Measurements from ENCODE around the gene CASZ1.

Gene CASZ1

GRCh38 chr1:10621906-10622305 lies 174.5 kb downstream of the CASZ1 start:
- Histone ChIP-seq H3K27ac (ENCODE audit: low read length) (no peak overlapping the region), H4K20me1 (ENCODE audit: insufficient read depth, low read length) (peaks cover 4% of the 10 kb centered on the region; the same call in 1 of the 2 replicates), H3K4me3 (ENCODE audit: low read depth in 1 of 2, low read length in 2 of 2) (no peak overlapping the region), H3K36me3 (ENCODE audit: insufficient read depth, low read length) (peaks cover 17% of the 10 kb centered on the region), H2AFZ (ENCODE audit: low read depth, low read length) (no peak overlapping the region), H3K9me3 (ENCODE audit: insufficient read depth, low read length, severe bottlenecking) (no peaks in the 10 kb centered on the region), H3K27me3 (ENCODE audit: insufficient read depth, low read length, poor library complexity) (no peaks in the 10 kb centered on the region), H3K79me2 (ENCODE audit: insufficient read depth, low read length) (no peaks in the 10 kb centered on the region), H3K9ac (ENCODE audit: low read depth, low read length) (no peak overlapping the region), H3K4me1 (ENCODE audit: insufficient read depth, low read length) (no peaks in the 10 kb centered on the region), H3K4me2 (ENCODE audit: insufficient read depth, low read length) (no peak overlapping the region)
- DNase-seq (no peak), ATAC-seq (ENCODE audit: insufficient read depth, low read depth) (no peak)
- TF ChIP-seq EZH2 (IDR thresholded peaks at IDR 0.05; ENCODE audit: borderline replicate concordance, low read depth, low read length, severe bottlenecking), result no peak
- TF ChIP-seq CTCF (IDR thresholded peaks at IDR 0.05; ENCODE audit: borderline replicate concordance, extremely low read depth, low read length, poor library complexity, severe bottlenecking), result no peak

GRCh38 chr1:10620776-10621175 lies 175.7 kb downstream of the CASZ1 start:
- no peaks in the 10 kb centered on the region for H3K9me3 ChIP-seq (ENCODE audit: insufficient read depth, low read length, severe bottlenecking)
- ATAC-seq (ENCODE audit: insufficient read depth, low read depth) (no peak), DNase-seq (no peak)
- no peak overlapping the region for H2AFZ ChIP-seq (ENCODE audit: low read depth, low read length)
- H3K4me1 ChIP-seq (ENCODE audit: insufficient read depth, low read length), result no peaks in the 10 kb centered on the region
- H3K4me3 ChIP-seq (ENCODE audit: low read depth in 1 of 2, low read length in 2 of 2), result no peak overlapping the region
- H3K4me2 ChIP-seq (ENCODE audit: insufficient read depth, low read length), result no peak overlapping the region
- H3K27ac ChIP-seq (ENCODE audit: low read length), result no peak overlapping the region
- H3K9ac ChIP-seq (ENCODE audit: low read depth, low read length), result no peak overlapping the region
- H3K79me2 ChIP-seq (ENCODE audit: insufficient read depth, low read length), result no peaks in the 10 kb centered on the region
- peaks cover 17% of the 10 kb centered on the region for H3K36me3 ChIP-seq (ENCODE audit: insufficient read depth, low read length)
- H3K27me3 ChIP-seq (ENCODE audit: insufficient read depth, low read length, poor library complexity), result no peaks in the 10 kb centered on the region
- H4K20me1 ChIP-seq (ENCODE audit: insufficient read depth, low read length), result peaks cover 4% of the 10 kb centered on the region; the same call in 1 of the 2 replicates
- TF ChIP-seq CTCF (IDR thresholded peaks at IDR 0.05; ENCODE audit: borderline replicate concordance, extremely low read depth, low read length, poor library complexity, severe bottlenecking) (no peak), EZH2 (IDR thresholded peaks at IDR 0.05; ENCODE audit: borderline replicate concordance, low read depth, low read length, severe bottlenecking) (no peak)

GRCh38 chr1:10617931-10618885 lies 178.2 kb downstream of the CASZ1 start:
- Histone ChIP-seq H3K4me1 (ENCODE audit: insufficient read depth, low read length) (no peaks in the 10 kb centered on the region), H3K79me2 (ENCODE audit: insufficient read depth, low read length) (no peaks in the 10 kb centered on the region), H3K4me3 (ENCODE audit: low read depth in 1 of 2, low read length in 2 of 2) (no peak overlapping the region), H4K20me1 (ENCODE audit: insufficient read depth, low read length) (peaks cover 12% of the 10 kb centered on the region), H3K9ac (ENCODE audit: low read depth, low read length) (no peak overlapping the region), H3K27ac (ENCODE audit: low read length) (no peak overlapping the region), H3K27me3 (ENCODE audit: insufficient read depth, low read length, poor library complexity) (no peaks in the 10 kb centered on the region), H3K9me3 (ENCODE audit: insufficient read depth, low read length, severe bottlenecking) (no peaks in the 10 kb centered on the region), H3K4me2 (ENCODE audit: insufficient read depth, low read length) (no peak overlapping the region), H2AFZ (ENCODE audit: low read depth, low read length) (no peak overlapping the region), H3K36me3 (ENCODE audit: insufficient read depth, low read length) (peaks cover 3% of the 10 kb centered on the region; the same call in 1 of the 2 replicates)
- ATAC-seq (ENCODE audit: insufficient read depth, low read depth) (no peak), DNase-seq (no peak)
- TF ChIP-seq CTCF (IDR thresholded peaks at IDR 0.05; ENCODE audit: borderline replicate concordance, extremely low read depth, low read length, poor library complexity, severe bottlenecking) (no peak), EZH2 (IDR thresholded peaks at IDR 0.05; ENCODE audit: borderline replicate concordance, low read depth, low read length, severe bottlenecking) (no peak)

Measured in DND-41 (cell line).